NCI-H82 treated with DMSO at 0.1 percent for 48 hours (cell line): ENCODE measurements around the gene HES2.
"Not testable (repeated sequence)": the region's sequence is repeated elsewhere in the genome, so short reads cannot be mapped to it uniquely, and the experiment has no call there.

Experiments
- DNase-seq: peaks from one replicate; lab custom pipeline; 2025; ENCODE audit not compliant: unreplicated experiment; lab: John Stamatoyannopoulos, UW

HES2 gene

GRCh38 chr1:6419804-6420453, at the start of gene HES2:
Gene HES2 (minus strand): TSS chr1:6419919. CDS start chr1:6419820, 99 bp downstream.
- no peak for DNase-seq

GRCh38 chr1:6468729-6469461, 49.2 kb upstream of the HES2 start:
- DNase-seq: no peak

- DNase-seq: no peak
These were observed 48.3 kb upstream of the HES2 start for GRCh38 chr1:6467744-6468688.

- DNase-seq: no peak
These were observed 47.5 kb upstream of the HES2 start for GRCh38 chr1:6467224-6467623.

- DNase-seq: no peak
These were observed 47.0 kb upstream of the HES2 start for GRCh38 chr1:6466751-6467150.

GRCh38 chr1:6466023-6466422, 46.3 kb upstream of the HES2 start, which contains the start of gene TNFRSF25:
Gene TNFRSF25 (minus strand): TSS chr1:6466173. CDS start chr1:6466107, 66 bp downstream.
- peak; percentile 31 for DNase-seq

GRCh38 chr1:6465461-6466005, 45.8 kb upstream of the HES2 start:
- no peak for DNase-seq

GRCh38 chr1:6464915-6465314, 45.2 kb upstream of the HES2 start:
- no peak for DNase-seq

GRCh38 chr1:6464514-6464836, 44.8 kb upstream of the HES2 start:
- DNase-seq: no peak

- no peak for DNase-seq
These were observed 43.3 kb upstream of the HES2 start for GRCh38 chr1:6463120-6463412.

- no peak for DNase-seq
These were observed 42.8 kb upstream of the HES2 start for GRCh38 chr1:6462412-6463119.

GRCh38 chr1:6461538-6462411, 42.1 kb upstream of the HES2 start:
- no peak for DNase-seq

- no peak for DNase-seq
These were observed 41.4 kb upstream of the HES2 start for GRCh38 chr1:6461051-6461530.

GRCh38 chr1:6460301-6461050, 40.8 kb upstream of the HES2 start:
- DNase-seq: no peak

- DNase-seq: no peak
These were observed 40.1 kb upstream of the HES2 start for GRCh38 chr1:6459850-6460265.

- DNase-seq: no peak
These were observed 37.2 kb upstream of the HES2 start for GRCh38 chr1:6456800-6457466.

- not testable (repeated sequence) for DNase-seq
These were observed 36.2 kb upstream of the HES2 start for GRCh38 chr1:6455752-6456520.
